Psoas muscle (tissue), 8 donors: ENCODE results near the gene AUTS2. TPM values are rescaled to one million over a fixed set of nuclear protein-coding genes. Genes with fewer than 3 reads are reported as not detected.

Experiments
- ATAC-seq, 4 donors: fragments of 200-7000 bp; cut with Tn5 transposase; one replicate each; pipeline ENCODE4 v1.9.1; 2020; ENCODE audit warnings: moderate library complexity in 3 of 4, mild to moderate bottlenecking in 2 of 4
- DNase-seq, 2 donors: peaks; one replicate each; pipeline ENCODE4 v3.0.0-alpha.2; 2020
- H3K27ac ChIP-seq: fragments of 200-600 bp; one replicate; pipeline ENCODE4 v1.8.0; 2022
- H3K27me3 ChIP-seq, 3 donors: fragments of 200-600 bp in 1 of 3; one replicate each; pipeline versions ENCODE4 v1.6.1 to v1.8.0; 2013 to 2022; ENCODE audit warnings: low read length in 2 of 3, mild to moderate bottlenecking in 2 of 3, moderate library complexity in 1 of 3; ENCODE audit not compliant: insufficient read depth in 3 of 3
- H3K36me3 ChIP-seq, 2 donors: fragments of 200-600 bp in 1 of 2; one replicate each; pipeline versions ENCODE4 v1.6.1 to v1.8.0; 2013 to 2022; ENCODE audit warnings: low read depth in 1 of 2, mild to moderate bottlenecking in 1 of 2, moderate library complexity in 1 of 2; ENCODE audit not compliant: insufficient read depth in 1 of 2
- H3K4me1 ChIP-seq: fragments of 200-600 bp; one replicate; pipeline ENCODE4 v1.8.0; 2022
- H3K4me3 ChIP-seq: fragments of 200-600 bp; one replicate; pipeline ENCODE4 v1.8.0; 2022; ENCODE audit warnings: mild to moderate bottlenecking
- H3K9me3 ChIP-seq: fragments of 200-600 bp; one replicate; pipeline ENCODE4 v1.8.0; 2022
- WGBS, 3 donors: extraction: QIAGEN DNeasy Blood & Tissue Kit; methylation state at CpG; one replicate each; pipeline versions ENCODE4 v1.1.6 to v1.1.7; 2013; 5-methylcytosine and 5-hydroxymethylcytosine counted together
- intact Hi-C, 2 donors: fragments of 100-400 bp; cut with DNase I; formaldehyde crosslinking; loops; one replicate each; pipeline versions ENCODE4 v1.11.0 to v1.14.2; 2022
- polyA plus RNA-seq, 3 donors: library from polyadenylated mRNA; stranded (reverse); fragments of 200-250 nt; gene quantifications; one replicate each; pipeline ENCODE4 v1.2.3, GENCODE V29; 2013
- total RNA-seq, 4 donors: library from RNA; stranded (reverse); fragmentation: NEBNext Ultra II Directional in 2 of 4; extraction: Animal tissue kit (Norgen Biotek cat#: 25700) in 2 of 4; gene quantifications; one replicate each; pipeline versions ENCODE4 v1.2.1 to v1.2.4, GENCODE V29; 2021 to 2023
- TF ChIP-seq, protein P1 (sequence below): fragments of 200-600 bp; IDR thresholded peaks from one replicate; pipeline ENCODE4 v1.8.0; 2022; ENCODE audit warnings: antibody characterized with exemption
- donor health status: healthy with polysubstance abuse.
- donor health status: DM: no; HTN: no; CAD: no; lungs with moderate emphysema.
- donor health status: Bipolar disorder and iron deficiency.
- donor health status: healthy.
- donor health status: DM: yes; HTN: yes; CAD: no.
- donor health status: DM: no; HTN: no; CAD: no.
- donor health status: DM: no; HTN: no; CAD: no.
- donor health status: DM: yes; HTN: yes; CAD: no.

The AUTS2 gene
- total and polyA plus RNA-seq, 7 donors, result 5.0 to 33.5 (median 14.3) TPM

DNA sequence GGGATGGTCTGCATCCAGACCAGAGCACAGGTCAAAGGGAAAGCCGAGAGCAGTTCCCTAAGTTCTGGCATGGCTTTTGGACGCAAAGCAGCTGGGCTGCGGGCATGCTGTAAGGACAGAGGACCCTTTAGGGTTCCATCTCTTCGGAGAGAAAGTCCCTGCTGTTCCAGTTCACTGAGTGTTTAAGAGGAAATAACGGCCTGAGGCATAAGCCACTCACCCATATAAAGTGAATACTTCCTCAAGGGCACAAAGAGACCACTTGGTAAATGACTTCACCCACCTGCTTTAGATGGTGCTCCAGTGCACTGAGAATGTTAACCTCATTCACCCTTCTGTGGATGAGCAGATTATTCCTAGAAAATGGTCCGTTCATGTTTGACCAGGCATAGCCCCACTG is 946.9 kb downstream of the AUTS2 start:
- H3K4me1 ChIP-seq, result peaks cover 4% of the 10 kb centered on the region
- intact Hi-C loops, result loop anchor here in 1 of 2 donors (10.0 kb wide), 1 partner anchor 110 kb away; no protein-coding TSS in a partner anchor
- H3K27me3 ChIP-seq, result no peaks in the 10 kb centered on the region
- no peak overlapping the region for H3K4me3 ChIP-seq
- no peak for ATAC-seq
- no peak for DNase-seq
- no peaks in the 10 kb centered on the region for H3K9me3 ChIP-seq
- no peaks in the 10 kb centered on the region for H3K36me3 ChIP-seq
- TF ChIP-seq, protein P1, sequence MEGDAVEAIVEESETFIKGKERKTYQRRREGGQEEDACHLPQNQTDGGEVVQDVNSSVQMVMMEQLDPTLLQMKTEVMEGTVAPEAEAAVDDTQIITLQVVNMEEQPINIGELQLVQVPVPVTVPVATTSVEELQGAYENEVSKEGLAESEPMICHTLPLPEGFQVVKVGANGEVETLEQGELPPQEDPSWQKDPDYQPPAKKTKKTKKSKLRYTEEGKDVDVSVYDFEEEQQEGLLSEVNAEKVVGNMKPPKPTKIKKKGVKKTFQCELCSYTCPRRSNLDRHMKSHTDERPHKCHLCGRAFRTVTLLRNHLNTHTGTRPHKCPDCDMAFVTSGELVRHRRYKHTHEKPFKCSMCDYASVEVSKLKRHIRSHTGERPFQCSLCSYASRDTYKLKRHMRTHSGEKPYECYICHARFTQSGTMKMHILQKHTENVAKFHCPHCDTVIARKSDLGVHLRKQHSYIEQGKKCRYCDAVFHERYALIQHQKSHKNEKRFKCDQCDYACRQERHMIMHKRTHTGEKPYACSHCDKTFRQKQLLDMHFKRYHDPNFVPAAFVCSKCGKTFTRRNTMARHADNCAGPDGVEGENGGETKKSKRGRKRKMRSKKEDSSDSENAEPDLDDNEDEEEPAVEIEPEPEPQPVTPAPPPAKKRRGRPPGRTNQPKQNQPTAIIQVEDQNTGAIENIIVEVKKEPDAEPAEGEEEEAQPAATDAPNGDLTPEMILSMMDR, result no peak
- H3K27ac ChIP-seq, result no peak overlapping the region
- WGBS, 3 donors, result 89 to 94% (median 91%) methylated on average over 6 of the region's 6 CpGs

DNA sequence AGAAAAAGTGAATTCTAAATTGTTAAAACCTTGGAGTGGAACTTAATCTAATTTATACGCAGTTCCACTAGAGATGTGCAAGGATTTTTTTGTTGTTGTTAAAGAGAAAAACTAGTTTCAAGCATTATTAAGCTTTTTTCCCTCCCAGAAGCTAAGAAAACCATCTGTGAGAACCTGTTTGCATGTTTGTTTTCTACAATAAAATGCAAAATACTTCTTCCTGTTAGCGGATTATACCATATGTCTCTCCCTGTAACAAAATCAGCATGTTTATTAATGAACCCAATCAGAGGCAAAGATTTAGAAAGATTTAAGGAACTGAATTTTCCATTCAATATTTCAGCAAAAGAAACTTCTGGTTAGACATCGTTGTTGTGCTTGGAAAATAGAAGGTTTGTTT is 953.9 kb downstream of the AUTS2 start:
- ATAC-seq (no peak), DNase-seq (no peak)
- 68 to 81% (median 76%) methylated on average over 3 of the region's 3 CpGs for WGBS, 3 donors
- Histone ChIP-seq H3K36me3 (no peaks in the 10 kb centered on the region), H3K4me3 (no peak overlapping the region), H3K27me3 (no peaks in the 10 kb centered on the region), H3K4me1 (no peaks in the 10 kb centered on the region), H3K9me3 (no peaks in the 10 kb centered on the region), H3K27ac (no peak overlapping the region)
- TF ChIP-seq, protein P1, result no peak
- intact Hi-C loops, result no loop called here

DNA sequence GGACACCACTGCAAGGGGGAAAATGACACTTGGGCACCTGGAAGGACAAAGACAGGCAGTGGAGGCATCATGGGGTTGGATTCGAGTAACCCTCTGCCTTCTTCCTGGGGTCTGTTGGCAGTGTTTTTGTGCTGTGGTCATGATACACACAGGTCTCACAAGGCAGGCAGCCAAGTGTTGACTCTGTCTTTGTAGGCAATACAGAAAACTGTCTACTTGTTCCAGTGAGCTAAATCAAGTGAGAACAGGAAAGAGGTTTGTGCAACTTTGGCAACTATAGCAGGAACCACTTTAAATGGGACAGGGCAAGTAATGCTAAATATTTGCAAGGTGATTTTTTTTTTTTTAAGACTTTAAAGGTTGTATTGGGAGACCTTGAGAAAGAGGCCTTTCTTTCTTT is 955.1 kb downstream of the AUTS2 start:
- Histone ChIP-seq H3K4me1 (no peaks in the 10 kb centered on the region), H3K27me3 (no peaks in the 10 kb centered on the region), H3K9me3 (no peaks in the 10 kb centered on the region), H3K27ac (no peak overlapping the region), H3K36me3 (no peaks in the 10 kb centered on the region), H3K4me3 (no peak overlapping the region)
- 74 to 95% (median 85%) methylated on average over 1 of the region's 1 CpG for WGBS, 3 donors
- TF ChIP-seq, protein P1, result no peak
- DNase-seq, result no peak
- ATAC-seq, result no peak
- intact Hi-C loops, result no loop called here

DNA sequence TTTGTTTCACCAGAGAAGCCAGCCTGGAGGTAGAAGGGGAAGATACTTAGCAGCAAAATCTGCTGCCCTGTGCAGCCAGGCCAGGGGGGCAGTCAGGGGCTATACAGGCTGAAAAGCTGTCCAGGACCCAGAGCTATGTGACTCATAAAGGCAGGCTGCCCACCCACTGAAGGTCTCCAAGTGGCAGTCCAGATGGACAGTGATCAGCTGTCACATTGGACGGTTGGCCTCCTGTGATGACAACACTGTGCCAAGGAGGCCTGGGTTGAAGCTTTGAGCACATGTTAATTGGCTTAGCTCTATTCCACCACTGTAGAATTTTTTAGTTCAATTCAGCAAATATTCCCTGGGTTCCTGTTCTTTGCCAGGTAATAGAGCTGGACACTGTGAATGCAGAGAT is 956.4 kb downstream of the AUTS2 start:
- no peaks in the 10 kb centered on the region for H3K9me3 ChIP-seq
- no peaks in the 10 kb centered on the region for H3K4me1 ChIP-seq
- no peaks in the 10 kb centered on the region for H3K36me3 ChIP-seq
- no peak overlapping the region for H3K4me3 ChIP-seq
- no peak for DNase-seq
- intact Hi-C loops, result no loop called here
- no peaks in the 10 kb centered on the region for H3K27me3 ChIP-seq
- H3K27ac ChIP-seq, result no peak overlapping the region
- TF ChIP-seq, protein P1, result no peak
- WGBS, 3 donors, result 27 to 50% (median 48%) methylated on average over 1 of the region's 1 CpG
- ATAC-seq, result peak in 3 of 4 donors; percentile 36 to 63 (median 58)

DNA sequence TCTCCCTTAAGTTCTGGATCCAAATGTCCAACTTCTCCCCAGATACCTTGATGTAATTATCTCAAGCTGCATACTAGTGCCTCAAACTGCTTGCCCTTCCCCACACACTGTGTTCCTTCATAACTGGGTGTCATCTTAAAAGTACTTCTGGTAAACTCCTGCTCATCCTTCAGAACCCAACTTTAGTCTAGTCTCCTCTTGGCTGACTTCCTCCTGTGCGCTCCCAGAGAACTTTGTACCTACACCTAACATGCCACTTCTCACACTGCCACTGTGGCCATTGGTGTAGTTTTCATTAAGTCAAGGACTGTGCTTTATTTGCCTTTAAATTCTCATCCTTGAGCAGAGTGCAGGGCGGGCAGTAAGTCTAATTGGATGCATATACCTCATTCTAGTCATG is 958.5 kb downstream of the AUTS2 start:
- H3K4me3 ChIP-seq, result no peak overlapping the region
- ATAC-seq (no peak), DNase-seq (no peak)
- no peak overlapping the region for H3K27ac ChIP-seq
- intact Hi-C loops, result no loop called here
- TF ChIP-seq, protein P1, result no peak
- H3K4me1 ChIP-seq, result no peaks in the 10 kb centered on the region
- H3K9me3 ChIP-seq, result no peaks in the 10 kb centered on the region
- WGBS, 3 donors, result 98 to 100% (median 100%) methylated on average over 2 of the region's 2 CpGs
- H3K36me3 ChIP-seq, result no peaks in the 10 kb centered on the region
- no peaks in the 10 kb centered on the region for H3K27me3 ChIP-seq
